Heart left ventricle (tissue), 16 donors: ENCODE data around the gene TNFRSF11A. TPM values are rescaled to one million over a fixed set of nuclear protein-coding genes. Genes with fewer than 3 reads are reported as not detected.

ENCODE experiments used
- ATAC-seq, 4 donors: fragments of 200-7000 bp; cut with Tn5 transposase; one replicate each; pipeline ENCODE4 v1.9.1; 2020 to 2022; ENCODE audit warnings: moderate library complexity in 4 of 4, mild to moderate bottlenecking in 3 of 4, moderate number of reproducible peaks in 1 of 4
- DNase-seq, 5 donors: peaks; one replicate each; pipeline ENCODE4 v3.0.0-alpha.2; 2020
- H3K27ac ChIP-seq, 12 donors: fragments of 200-600 bp; sonication (generic) in 4 of 12; one replicate each; pipeline versions ENCODE4 v1.5.0 to v1.8.0; 2016 to 2022; ENCODE audit warnings: mild to moderate bottlenecking in 2 of 12
- H3K27me3 ChIP-seq, 9 donors: fragments of 200-600 bp; sonication (generic) in 2 of 9; one replicate each; pipeline versions ENCODE4 v1.5.1 to v1.8.0; 2016 to 2022; ENCODE audit warnings: mild to moderate bottlenecking in 3 of 9
- H3K36me3 ChIP-seq, 9 donors: fragments of 200-600 bp; sonication (generic) in 2 of 9; one replicate each; pipeline versions ENCODE4 v1.5.0 to v1.8.0; 2018 to 2022; ENCODE audit warnings: mild to moderate bottlenecking in 2 of 9
- H3K4me1 ChIP-seq, 12 donors: fragments of 200-600 bp; sonication (generic) in 4 of 12; one replicate each; pipeline versions ENCODE4 v1.5.0 to v1.8.0; 2016 to 2022; ENCODE audit warnings: mild to moderate bottlenecking in 3 of 12
- H3K4me3 ChIP-seq, 12 donors: fragments of 200-600 bp; sonication (generic) in 4 of 12; one replicate each; pipeline versions ENCODE4 v1.5.0 to v1.8.0; 2017 to 2022; ENCODE audit warnings: mild to moderate bottlenecking in 9 of 12, moderate library complexity in 4 of 12
- H3K9me3 ChIP-seq, 12 donors: fragments of 200-600 bp; sonication (generic) in 4 of 12; one replicate each; pipeline versions ENCODE4 v1.5.0 to v1.8.0; 2016 to 2022; ENCODE audit warnings: mild to moderate bottlenecking in 1 of 12
- POLR2A ChIP-seq, 2 donors: fragments of 450-650 bp; IDR thresholded peaks; one replicate each; pipeline ENCODE4 v1.6.1; 2017; ENCODE audit warnings: antibody characterized with exemption in 2 of 2, mild to moderate bottlenecking in 2 of 2, moderate library complexity in 2 of 2
- WGBS, 4 donors: extraction: QIAGEN DNeasy Blood & Tissue Kit in 2 of 4; methylation state at CpG; one replicate each; pipeline versions ENCODE4 v1.1.5 to v1.1.7; 2013 to 2018; 5-methylcytosine and 5-hydroxymethylcytosine counted together
- intact Hi-C, 10 donors: fragments of 100-400 bp; cut with DNase I; formaldehyde crosslinking; loops; one replicate each; pipeline versions ENCODE4 v1.11.1 to v1.14.2; 2022
- polyA plus RNA-seq, 2 donors: library from polyadenylated mRNA; stranded (reverse); fragments of 200-250 nt; gene quantifications; one replicate each; pipeline ENCODE4 v1.2.3, GENCODE V29; 2013
- total RNA-seq, 9 donors: library from RNA; depleted of rRNA in 2 of 9; stranded (reverse); fragments of >200 nt in 2 of 9; fragmentation: NEBNext Ultra II Directional in 3 of 9; extraction: Animal tissue kit (Norgen Biotek cat#: 25700) in 3 of 9; gene quantifications; one replicate each; pipeline versions ENCODE4 v1.1.0 to v1.2.4, GENCODE V29; 2016 to 2023
- TF ChIP-seq, protein P1 (sequence below), 12 donors: fragments of 200-600 bp; sonication (generic) in 4 of 12; IDR thresholded peaks; one replicate each; pipeline versions ENCODE4 v1.5.0 to v1.8.0; 2018 to 2022; ENCODE audit warnings: antibody characterized with exemption in 12 of 12, mild to moderate bottlenecking in 5 of 12
- donor health status: ischemic (EF 13 %, LVEDD 7.1; RV severe dilation, severe dysfunction).
- donor health status: healthy with polysubstance abuse.
- donor health status: DM: no; HTN: yes; CAD: no.
- donor health status: DM: no; HTN: no; CAD: no.
- donor health status: ischemic (EF 25% LVEDD 6.9; RV normal size, moderate dysfunction).
- donor health status: ischemic (EF 25% LVEDD 5.7; RV mildly dilated, moderate dysfunction).
- donor health status: healthy.
- donor health status: DM: yes; HTN: yes; CAD: no.
- donor health status: ischemic (EF 35%, LVEDD 5.7; RV mildly dilated, moderate dysfunction).
- donor health status: nonischemic (EF 11% LVEDD 7.7; RV severe dilation, severe dysfunction).
- donor health status: DM: yes; HTN: yes; CAD: no.
- donor health status: PGD.
- donor health status: ischemic (EF 29% LVEDD 5.4; RV normal size, mild dysfunction).
- donor health status: nonischemic (EF 23%, LVEDD 6.1; RV moderate dilation, normal function).

Gene TNFRSF11A
- total and polyA plus RNA-seq, 11 donors = 0.16 to 5.0 (median 1.4) TPM

GRCh38 chr18:62420513-62421209 lies 95.6 kb downstream of the TNFRSF11A start:
- Histone ChIP-seq H3K36me3 (no peaks in the 10 kb centered on the region), H3K4me3 (peak overlapping the region in 7 of 12 donors; percentile 10 to 41 (median 28)), H3K27ac (peak overlapping the region; percentile 1 to 79 (median 48)), H3K4me1 (peaks cover 0 to 27% (median 8%) of the 10 kb centered on the region in 12 donors), H3K9me3 (no peaks in the 10 kb centered on the region), H3K27me3 (no peaks in the 10 kb centered on the region)
- DNase-seq (peak in 1 of 5 donors; percentile 27), ATAC-seq (peak in 3 of 4 donors; percentile 51 to 69 (median 53))
- TF ChIP-seq, protein P1, sequence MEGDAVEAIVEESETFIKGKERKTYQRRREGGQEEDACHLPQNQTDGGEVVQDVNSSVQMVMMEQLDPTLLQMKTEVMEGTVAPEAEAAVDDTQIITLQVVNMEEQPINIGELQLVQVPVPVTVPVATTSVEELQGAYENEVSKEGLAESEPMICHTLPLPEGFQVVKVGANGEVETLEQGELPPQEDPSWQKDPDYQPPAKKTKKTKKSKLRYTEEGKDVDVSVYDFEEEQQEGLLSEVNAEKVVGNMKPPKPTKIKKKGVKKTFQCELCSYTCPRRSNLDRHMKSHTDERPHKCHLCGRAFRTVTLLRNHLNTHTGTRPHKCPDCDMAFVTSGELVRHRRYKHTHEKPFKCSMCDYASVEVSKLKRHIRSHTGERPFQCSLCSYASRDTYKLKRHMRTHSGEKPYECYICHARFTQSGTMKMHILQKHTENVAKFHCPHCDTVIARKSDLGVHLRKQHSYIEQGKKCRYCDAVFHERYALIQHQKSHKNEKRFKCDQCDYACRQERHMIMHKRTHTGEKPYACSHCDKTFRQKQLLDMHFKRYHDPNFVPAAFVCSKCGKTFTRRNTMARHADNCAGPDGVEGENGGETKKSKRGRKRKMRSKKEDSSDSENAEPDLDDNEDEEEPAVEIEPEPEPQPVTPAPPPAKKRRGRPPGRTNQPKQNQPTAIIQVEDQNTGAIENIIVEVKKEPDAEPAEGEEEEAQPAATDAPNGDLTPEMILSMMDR (IDR thresholded peaks at IDR 0.05) = no peak
- no peak for TF ChIP-seq POLR2A (IDR thresholded peaks at IDR 0.05)
- intact Hi-C loops = loop anchor here in 1 of 10 donors (2.0 kb wide), 1 partner anchor 562 kb away; no protein-coding TSS in a partner anchor
- 21 to 39% (median 35%) methylated on average over 9 of the region's 9 CpGs for WGBS, 4 donors

DNA sequence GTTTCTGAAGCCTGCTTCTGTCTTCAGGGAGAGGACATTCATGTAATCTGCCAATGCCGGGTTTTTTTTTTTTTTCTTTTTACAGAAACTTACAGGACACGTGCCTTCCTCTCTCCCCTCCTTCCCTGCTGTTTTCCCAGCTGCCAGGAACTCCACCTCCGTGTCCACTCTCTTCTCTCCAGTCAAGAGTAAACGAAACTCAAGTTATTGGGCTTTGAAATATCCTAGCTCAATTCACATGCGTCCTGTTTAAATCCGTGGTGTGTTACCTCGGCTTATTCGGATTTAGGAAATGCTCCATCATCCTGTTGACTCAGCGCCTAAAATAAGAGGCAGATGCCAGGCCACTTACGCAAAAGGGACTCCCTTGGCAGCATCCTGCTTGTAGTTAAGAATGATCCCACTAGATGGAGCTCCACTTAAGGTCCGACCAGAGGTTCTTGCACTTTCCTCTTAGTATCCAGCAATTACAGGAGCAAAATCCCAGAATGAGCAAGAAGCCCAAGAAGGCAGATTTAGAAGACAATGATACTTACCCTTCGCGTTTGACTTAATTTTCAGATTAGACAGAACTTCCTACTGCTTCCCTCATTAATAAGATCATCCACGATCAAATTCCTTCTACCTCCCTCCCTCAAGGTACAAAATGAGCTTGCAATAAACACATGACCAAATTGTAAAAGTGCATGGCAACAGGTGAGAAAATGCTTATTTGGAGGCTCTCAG lies 100.5 kb downstream of the TNFRSF11A start:
- Histone ChIP-seq H3K4me1 (peaks cover 0 to 32% (median 10%) of the 10 kb centered on the region in 12 donors), H3K27ac (peak overlapping the region; percentile 25 to 93 (median 85)), H3K9me3 (peaks cover 0 to 13% (median 0%) of the 10 kb centered on the region in 12 donors), H3K36me3 (no peaks in the 10 kb centered on the region), H3K27me3 (no peaks in the 10 kb centered on the region), H3K4me3 (peak overlapping the region in 10 of 12 donors; percentile 20 to 54 (median 41))
- ATAC-seq (peak; percentile 91 to 95 (median 92)), DNase-seq (peak in 4 of 5 donors; percentile 77 to 89 (median 86))
- intact Hi-C loops = loop anchor here (1.0 to 5.0 kb wide), 11 partner anchors 97 to 557 kb away; partner anchors contain the start of gene ZCCHC2 (in 5 of the 10)
- 3 to 6% (median 4%) methylated on average over 14 of the region's 14 CpGs for WGBS, 4 donors
- TF ChIP-seq POLR2A (IDR thresholded peaks at IDR 0.05) = no peak
- TF ChIP-seq, protein P1 (IDR thresholded peaks at IDR 0.05) = peak; percentile 72 to 92 (median 84)

- ATAC-seq (peak; percentile 52 to 73 (median 59)), DNase-seq (no peak)
- Histone ChIP-seq H3K27me3 (no peaks in the 10 kb centered on the region), H3K9me3 (peaks cover 0 to 13% (median 0%) of the 10 kb centered on the region in 12 donors), H3K36me3 (no peaks in the 10 kb centered on the region), H3K4me1 (peaks cover 0 to 27% (median 10%) of the 10 kb centered on the region in 12 donors), H3K4me3 (peak overlapping the region in 1 of 12 donors; percentile 36), H3K27ac (peak overlapping the region in 7 of 12 donors; percentile 25 to 93 (median 77))
- intact Hi-C loops = loop anchor here in 7 of 10 donors (1.0 to 5.0 kb wide), 9 partner anchors 96 to 556 kb away; partner anchors contain the start of gene ZCCHC2 (in 3 of the 7)
- TF ChIP-seq, protein P1 (IDR thresholded peaks at IDR 0.05) = no peak
- no peak for TF ChIP-seq POLR2A (IDR thresholded peaks at IDR 0.05)
- 47 to 60% (median 56%) methylated on average over 3 of the region's 3 CpGs for WGBS, 4 donors
Measured at GRCh38 chr18:62426191-62426488, 101.0 kb downstream of the TNFRSF11A start.

GRCh38 chr18:62432176-62432575 lies 107.1 kb downstream of the TNFRSF11A start:
- Histone ChIP-seq H3K27me3 (no peaks in the 10 kb centered on the region), H3K4me3 (no peak overlapping the region), H3K36me3 (no peaks in the 10 kb centered on the region), H3K27ac (no peak overlapping the region), H3K9me3 (peaks cover 0 to 13% (median 0%) of the 10 kb centered on the region in 12 donors), H3K4me1 (peaks cover 0 to 24% (median 7%) of the 10 kb centered on the region in 12 donors)
- ATAC-seq = no peak
- TF ChIP-seq, protein P1 (IDR thresholded peaks at IDR 0.05) = no peak
- TF ChIP-seq POLR2A (IDR thresholded peaks at IDR 0.05) = no peak
- intact Hi-C loops = loop anchor here in 1 of 10 donors (5.0 kb wide), 1 partner anchor 85 kb away; no protein-coding TSS in a partner anchor
- 87 to 93% (median 92%) methylated on average over 4 of the region's 4 CpGs for WGBS, 4 donors
- DNase-seq = no peak
